ENCODE measurements around the gene SPDYE11. TPM values are rescaled to one million over a fixed set of nuclear protein-coding genes. Genes with fewer than 3 reads are reported as not detected.
"Not testable (repeated sequence)": the region's sequence is repeated elsewhere in the genome, so short reads cannot be mapped to it uniquely, and the experiment has no call there.

Gene SPDYE11, protein sequence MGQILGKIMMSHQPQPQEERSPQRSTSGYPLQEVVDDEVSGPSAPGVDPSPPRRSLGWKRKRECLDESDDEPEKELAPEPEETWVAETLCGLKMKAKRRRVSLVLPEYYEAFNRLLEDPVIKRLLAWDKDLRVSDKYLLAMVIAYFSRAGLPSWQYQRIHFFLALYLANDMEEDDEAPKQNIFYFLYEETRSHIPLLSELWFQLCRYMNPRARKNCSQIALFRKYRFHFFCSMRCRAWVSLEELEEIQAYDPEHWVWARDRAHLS
- total RNA-seq, result not detected

DNA sequence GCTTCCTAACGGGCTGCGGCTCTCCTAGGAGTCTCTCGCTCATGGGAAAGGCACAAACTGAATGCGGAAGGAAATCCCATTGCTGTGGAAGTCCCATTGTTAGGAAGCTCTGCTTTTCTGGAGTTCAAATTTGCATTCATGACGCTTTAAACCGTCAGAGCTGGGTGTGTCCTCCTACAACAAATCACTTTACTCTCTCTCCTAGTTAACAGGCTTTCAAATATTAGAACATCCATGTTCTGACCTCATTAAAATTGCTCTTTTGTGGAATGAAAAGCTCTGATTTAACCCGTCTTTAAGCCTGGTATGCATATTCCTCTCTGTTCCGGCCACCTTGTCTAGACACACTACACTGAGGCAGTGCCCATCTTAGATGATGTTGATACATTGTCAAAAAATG lies at the start of gene SPDYE11:
Gene SPDYE11 (minus strand): TSS at position 101 of the 400 bp plus-strand sequence. CDS start 1,800 bp downstream, outside the sequence.
- H3K9me3 ChIP-seq; intact Hi-C loops (cut with DNase I); H3K4me3 ChIP-seq (replicated peaks in 1 of 3); DNase-seq; H3K27me3 ChIP-seq; H3K27ac ChIP-seq; H3K36me3 ChIP-seq; H3K4me1 ChIP-seq: not testable (repeated sequence)
- no CpG with 5 or more reads among the region's 8 CpGs for WGBS, 2 donors

DNA sequence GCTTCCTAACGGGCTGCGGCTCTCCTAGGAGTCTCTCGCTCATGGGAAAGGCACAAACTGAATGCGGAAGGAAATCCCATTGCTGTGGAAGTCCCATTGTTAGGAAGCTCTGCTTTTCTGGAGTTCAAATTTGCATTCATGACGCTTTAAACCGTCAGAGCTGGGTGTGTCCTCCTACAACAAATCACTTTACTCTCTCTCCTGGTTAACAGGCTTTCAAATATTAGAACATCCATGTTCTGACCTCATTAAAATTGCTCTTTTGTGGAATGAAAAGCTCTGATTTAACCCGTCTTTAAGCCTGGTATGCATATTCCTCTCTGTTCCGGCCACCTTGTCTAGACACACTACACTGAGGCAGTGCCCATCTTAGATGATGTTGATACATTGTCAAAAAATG lies 28.2 kb upstream of the SPDYE11 start, which contains the start of gene SPDYE9:
Gene SPDYE9 (minus strand): TSS at position 101 of the 400 bp plus-strand sequence. CDS start 1,800 bp downstream, outside the sequence.
- H3K36me3 ChIP-seq; H3K4me3 ChIP-seq (replicated peaks in 1 of 3); H3K27me3 ChIP-seq; H3K9me3 ChIP-seq; intact Hi-C loops (cut with DNase I); H3K4me1 ChIP-seq; H3K27ac ChIP-seq; DNase-seq: not testable (repeated sequence)
- WGBS, 2 donors, result no CpG with 5 or more reads among the region's 8 CpGs

DNA sequence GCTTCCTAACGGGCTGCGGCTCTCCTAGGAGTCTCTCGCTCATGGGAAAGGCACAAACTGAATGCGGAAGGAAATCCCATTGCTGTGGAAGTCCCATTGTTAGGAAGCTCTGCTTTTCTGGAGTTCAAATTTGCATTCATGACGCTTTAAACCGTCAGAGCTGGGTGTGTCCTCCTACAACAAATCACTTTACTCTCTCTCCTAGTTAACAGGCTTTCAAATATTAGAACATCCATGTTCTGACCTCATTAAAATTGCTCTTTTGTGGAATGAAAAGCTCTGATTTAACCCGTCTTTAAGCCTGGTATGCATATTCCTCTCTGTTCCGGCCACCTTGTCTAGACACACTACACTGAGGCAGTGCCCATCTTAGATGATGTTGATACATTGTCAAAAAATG lies 28.0 kb downstream of the SPDYE11 start, which contains the start of gene SPDYE8:
Gene SPDYE8 (minus strand): TSS at position 101 of the 400 bp plus-strand sequence. CDS start 1,800 bp downstream, outside the sequence.
- H3K9me3 ChIP-seq; H3K4me1 ChIP-seq; H3K27me3 ChIP-seq; H3K36me3 ChIP-seq; H3K4me3 ChIP-seq (replicated peaks in 1 of 3); H3K27ac ChIP-seq; DNase-seq; intact Hi-C loops (cut with DNase I): not testable (repeated sequence)
- WGBS, 2 donors, result no CpG with 5 or more reads among the region's 8 CpGs

DNA sequence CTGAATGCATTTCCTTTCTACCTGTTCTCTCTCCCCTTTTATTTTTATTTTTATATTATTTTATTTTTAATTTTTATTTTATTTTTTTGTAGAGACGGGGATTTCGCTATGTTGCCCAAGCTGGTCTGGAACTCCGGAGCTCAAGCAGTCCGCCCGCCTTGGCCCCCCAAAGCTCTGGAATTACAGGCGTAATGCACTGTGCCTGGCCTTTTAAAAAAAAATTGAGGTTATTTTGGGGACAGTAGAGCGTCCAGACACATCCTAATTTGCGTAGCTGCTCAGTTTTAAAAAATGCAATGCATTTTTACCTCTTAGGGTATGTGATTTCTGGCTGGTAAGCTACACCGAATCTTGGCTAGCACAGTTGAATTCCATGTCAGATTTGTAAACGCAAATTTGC lies 51.2 kb downstream of the SPDYE11 start:
- H3K4me3 ChIP-seq (replicated peaks in 1 of 3); H3K27me3 ChIP-seq; H3K27ac ChIP-seq; intact Hi-C loops (cut with DNase I); H3K9me3 ChIP-seq; H3K4me1 ChIP-seq; H3K36me3 ChIP-seq: not testable (repeated sequence)
- WGBS, 2 donors, result 22 to 23% methylated on average over 10 of the region's 10 CpGs
- peak; percentile 1 to 10 for DNase-seq

DNA sequence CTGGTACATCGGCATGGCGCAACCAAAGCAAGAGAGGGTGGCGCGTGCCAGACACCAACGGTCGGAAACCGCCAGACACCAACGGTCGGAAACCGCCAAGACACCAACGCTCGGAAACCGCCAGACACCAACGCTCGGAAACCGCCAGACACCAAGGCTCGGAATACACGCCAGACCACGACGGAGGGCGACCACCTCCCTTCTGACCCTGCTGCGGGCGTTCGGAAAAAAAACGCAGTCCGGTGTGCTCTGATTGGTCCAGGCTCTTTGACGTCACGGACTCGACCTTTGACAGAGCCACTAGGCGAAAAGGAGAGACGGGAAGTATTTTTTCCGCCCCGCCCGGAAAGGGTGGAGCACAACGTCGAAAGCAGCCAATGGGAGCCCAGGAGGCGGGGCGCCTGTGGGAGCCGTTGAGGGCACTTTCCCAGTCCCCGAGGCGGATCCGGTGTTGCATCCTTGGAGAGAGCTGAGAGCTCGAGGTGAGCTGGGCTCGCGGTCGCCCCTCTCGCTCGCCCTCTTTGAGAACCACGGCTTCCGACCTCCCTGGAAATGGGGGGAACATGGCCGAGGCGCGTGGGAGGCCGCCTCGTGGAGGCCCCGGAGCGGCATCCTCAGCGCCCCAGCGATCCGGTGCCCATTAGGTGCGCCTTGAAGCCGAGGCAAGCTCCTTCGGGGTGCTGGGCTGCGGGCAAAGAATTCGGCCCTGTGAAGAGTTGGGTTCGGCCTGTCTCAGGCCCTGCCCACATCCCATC lies 51.8 kb downstream of the SPDYE11 start:
- H3K36me3 ChIP-seq; intact Hi-C loops (cut with DNase I); H3K4me1 ChIP-seq; H3K9me3 ChIP-seq; H3K27me3 ChIP-seq: not testable (repeated sequence)
- WGBS, 2 donors, result 0% methylated on average over 7 to 25 of the region's 66 CpGs
- Histone ChIP-seq H3K4me3 (replicated peaks in 1 of 3) (peak overlapping the region in 2 of 3 donors; percentile 54 to 59), H3K27ac (peak overlapping the region; percentile 77 to 90 (median 80))
- DNase-seq, result peak; percentile 66 to 75
- peak; percentile 47 to 89 for TF ChIP-seq POLR2A (IDR thresholded peaks at IDR 0.05)

DNA sequence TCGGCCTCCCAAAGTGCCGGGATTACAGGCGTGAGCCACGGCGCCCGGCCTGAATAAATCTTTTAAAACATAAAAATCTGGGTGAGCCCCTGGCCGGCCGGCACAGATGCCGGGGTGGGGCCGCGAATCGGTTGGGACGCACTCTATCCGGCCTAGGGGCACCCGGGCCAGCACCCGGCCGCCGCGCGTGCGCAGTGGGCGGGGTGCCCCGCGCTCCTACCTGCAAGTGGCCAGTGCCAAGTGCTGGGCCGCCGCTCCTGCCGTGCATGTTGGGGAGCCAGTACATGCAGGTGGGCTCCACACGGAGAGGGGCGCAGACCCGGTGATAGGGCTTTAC lies 52.4 kb downstream of the SPDYE11 start:
- H3K4me3 ChIP-seq (replicated peaks in 1 of 3), result peak overlapping the region in 2 of 3 donors; percentile 54 to 59
- H3K27me3 ChIP-seq; intact Hi-C loops (cut with DNase I); H3K4me1 ChIP-seq; H3K9me3 ChIP-seq; H3K36me3 ChIP-seq: not testable (repeated sequence)
- 0 to 3% methylated on average over 4 to 9 of the region's 30 CpGs for WGBS, 2 donors
- peak overlapping the region; percentile 77 to 90 (median 80) for H3K27ac ChIP-seq
- DNase-seq, result peak; percentile 83

DNA sequence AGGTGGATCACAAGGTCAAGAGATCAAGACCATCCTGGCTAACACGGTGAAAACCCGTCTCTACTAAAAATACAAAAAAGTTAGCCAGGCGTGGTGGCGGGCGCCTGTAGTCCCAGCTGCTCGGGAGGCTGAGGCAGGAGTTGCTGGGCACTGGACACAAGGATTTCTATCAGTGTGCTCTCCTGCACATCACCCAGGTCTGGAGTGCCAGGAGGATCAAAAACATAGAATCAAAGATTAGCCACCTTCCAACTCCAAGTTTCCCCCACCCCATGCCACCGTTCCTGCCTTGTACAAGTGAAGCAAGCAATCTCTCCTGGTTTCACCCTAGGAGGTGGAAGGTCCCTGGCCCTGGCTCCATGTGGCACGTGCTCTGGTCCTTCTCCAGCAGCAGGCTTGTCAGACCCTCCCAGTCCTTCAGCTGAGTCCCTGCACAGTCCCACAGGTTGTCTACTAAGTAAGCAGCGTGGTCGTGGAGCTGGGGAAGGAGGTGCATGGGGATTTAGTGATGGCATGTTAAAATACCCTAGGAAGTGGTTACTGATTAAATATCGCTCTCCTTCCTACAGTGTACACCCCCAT lies 59.7 kb downstream of the SPDYE11 start:
- H3K9me3 ChIP-seq; intact Hi-C loops (cut with DNase I); H3K4me1 ChIP-seq; DNase-seq; H3K27me3 ChIP-seq; H3K36me3 ChIP-seq; H3K4me3 ChIP-seq (replicated peaks in 1 of 3); H3K27ac ChIP-seq: not testable (repeated sequence)
- no CpG with 5 or more reads among the region's 11 CpGs for WGBS, 2 donors

Small RNAs within 50 kb of the gene (small RNA-seq; reads per million reads assigned to genes)
- gene RF00019, result not detected

Other genes with a start within 250 kb of the SPDYE11 start
- gene TYW1B, start 229.7 kb downstream of the SPDYE11 start, total RNA-seq, result 1 to 10 TPM; 3.7 to 7.4 (median 4.9) TPM
- 10 to 100 TPM; 14.1 to 28.6 (median 17.5) TPM for gene POM121, start 132.8 kb downstream of the SPDYE11 start, total RNA-seq
- 1 to 10 TPM in 2 of 4 donors, not detected in 2; 1.0 TPM for gene TRIM74, start 88.4 kb downstream of the SPDYE11 start, total RNA-seq
- gene SPDYE8, start 28.1 kb downstream of the SPDYE11 start, total RNA-seq, result not detected
- gene SPDYE9, start 28.1 kb upstream of the SPDYE11 start, total RNA-seq, result not detected

Data from thyroid gland (tissue), 4 donors.